ENCODE results near the gene ABCB8.
A peak's percentile ranks its signal among the peaks of the same experiment; 100 is the strongest.

The ABCB8 gene

DNA sequence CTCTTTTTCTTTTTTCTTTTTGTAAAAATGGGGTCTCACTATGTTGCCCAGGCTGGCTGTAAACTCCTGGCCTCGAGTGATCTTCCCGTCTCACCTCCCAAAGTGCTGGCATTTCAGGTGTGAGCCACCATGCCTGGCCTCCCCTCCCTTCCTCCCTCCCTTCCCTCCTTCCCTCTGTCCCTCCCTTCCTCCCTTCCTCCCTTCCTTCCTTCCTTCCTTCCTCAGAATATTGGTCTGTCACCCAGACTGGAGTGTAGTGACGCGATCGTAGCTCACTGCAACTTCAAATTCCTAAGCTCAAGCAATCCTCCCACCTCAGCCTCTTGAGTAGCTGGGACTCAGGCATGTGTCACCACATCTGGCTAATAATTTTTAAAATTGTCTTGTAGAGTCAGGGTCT, 66.4 kb downstream of the ABCB8 start (continued):
- TF ChIP-seq, protein P1, sequence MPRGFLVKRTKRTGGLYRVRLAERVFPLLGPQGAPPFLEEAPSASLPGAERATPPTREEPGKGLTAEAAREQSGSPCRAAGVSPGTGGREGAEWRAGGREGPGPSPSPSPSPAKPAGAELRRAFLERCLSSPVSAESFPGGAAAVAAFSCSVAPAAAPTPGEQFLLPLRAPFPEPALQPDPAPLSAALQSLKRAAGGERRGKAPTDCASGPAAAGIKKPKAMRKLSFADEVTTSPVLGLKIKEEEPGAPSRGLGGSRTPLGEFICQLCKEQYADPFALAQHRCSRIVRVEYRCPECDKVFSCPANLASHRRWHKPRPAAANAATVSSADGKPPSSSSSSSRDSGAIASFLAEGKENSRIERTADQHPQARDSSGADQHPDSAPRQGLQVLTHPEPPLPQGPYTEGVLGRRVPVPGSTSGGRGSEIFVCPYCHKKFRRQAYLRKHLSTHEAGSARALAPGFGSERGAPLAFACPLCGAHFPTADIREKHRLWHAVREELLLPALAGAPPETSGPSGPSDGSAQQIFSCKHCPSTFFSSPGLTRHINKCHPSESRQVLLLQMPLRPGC (tag by site-specific recombination; IDR thresholded peaks at IDR 0.05): no peak
- TF ChIP-seq ZNF302 (tag by site-specific recombination; IDR thresholded peaks at IDR 0.05; ENCODE audit: low read depth) (no peak), ZNF121 (tag by site-specific recombination; IDR thresholded peaks at IDR 0.05) (peak; percentile 99), IKZF3 (tag by site-specific recombination; IDR thresholded peaks at IDR 0.05) (no peak), ZNF366 (tag by site-specific recombination; conservative IDR thresholded peaks at IDR 0.05) (peak; percentile 86), KLF8 (tag by site-specific recombination; IDR thresholded peaks at IDR 0.05) (no peak), ZSCAN30 (tag by site-specific recombination; IDR thresholded peaks at IDR 0.05) (no peak), ZNF311 (tag by site-specific recombination; IDR thresholded peaks at IDR 0.05; ENCODE audit: borderline replicate concordance) (no peak), WT1 (tag by site-specific recombination; IDR thresholded peaks at IDR 0.05) (peak; percentile 87)
- TF ChIP-seq, protein P2, sequence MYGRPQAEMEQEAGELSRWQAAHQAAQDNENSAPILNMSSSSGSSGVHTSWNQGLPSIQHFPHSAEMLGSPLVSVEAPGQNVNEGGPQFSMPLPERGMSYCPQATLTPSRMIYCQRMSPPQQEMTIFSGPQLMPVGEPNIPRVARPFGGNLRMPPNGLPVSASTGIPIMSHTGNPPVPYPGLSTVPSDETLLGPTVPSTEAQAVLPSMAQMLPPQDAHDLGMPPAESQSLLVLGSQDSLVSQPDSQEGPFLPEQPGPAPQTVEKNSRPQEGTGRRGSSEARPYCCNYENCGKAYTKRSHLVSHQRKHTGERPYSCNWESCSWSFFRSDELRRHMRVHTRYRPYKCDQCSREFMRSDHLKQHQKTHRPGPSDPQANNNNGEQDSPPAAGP (tag by site-specific recombination; IDR thresholded peaks at IDR 0.05): 0 out of 2 replicates have a peak, but pooled peaks have one; percentile 32
- TF ChIP-seq, protein P3, sequence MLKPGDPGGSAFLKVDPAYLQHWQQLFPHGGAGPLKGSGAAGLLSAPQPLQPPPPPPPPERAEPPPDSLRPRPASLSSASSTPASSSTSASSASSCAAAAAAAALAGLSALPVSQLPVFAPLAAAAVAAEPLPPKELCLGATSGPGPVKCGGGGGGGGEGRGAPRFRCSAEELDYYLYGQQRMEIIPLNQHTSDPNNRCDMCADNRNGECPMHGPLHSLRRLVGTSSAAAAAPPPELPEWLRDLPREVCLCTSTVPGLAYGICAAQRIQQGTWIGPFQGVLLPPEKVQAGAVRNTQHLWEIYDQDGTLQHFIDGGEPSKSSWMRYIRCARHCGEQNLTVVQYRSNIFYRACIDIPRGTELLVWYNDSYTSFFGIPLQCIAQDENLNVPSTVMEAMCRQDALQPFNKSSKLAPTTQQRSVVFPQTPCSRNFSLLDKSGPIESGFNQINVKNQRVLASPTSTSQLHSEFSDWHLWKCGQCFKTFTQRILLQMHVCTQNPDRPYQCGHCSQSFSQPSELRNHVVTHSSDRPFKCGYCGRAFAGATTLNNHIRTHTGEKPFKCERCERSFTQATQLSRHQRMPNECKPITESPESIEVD (tag by site-specific recombination; IDR thresholded peaks at IDR 0.05): no peak

DNA sequence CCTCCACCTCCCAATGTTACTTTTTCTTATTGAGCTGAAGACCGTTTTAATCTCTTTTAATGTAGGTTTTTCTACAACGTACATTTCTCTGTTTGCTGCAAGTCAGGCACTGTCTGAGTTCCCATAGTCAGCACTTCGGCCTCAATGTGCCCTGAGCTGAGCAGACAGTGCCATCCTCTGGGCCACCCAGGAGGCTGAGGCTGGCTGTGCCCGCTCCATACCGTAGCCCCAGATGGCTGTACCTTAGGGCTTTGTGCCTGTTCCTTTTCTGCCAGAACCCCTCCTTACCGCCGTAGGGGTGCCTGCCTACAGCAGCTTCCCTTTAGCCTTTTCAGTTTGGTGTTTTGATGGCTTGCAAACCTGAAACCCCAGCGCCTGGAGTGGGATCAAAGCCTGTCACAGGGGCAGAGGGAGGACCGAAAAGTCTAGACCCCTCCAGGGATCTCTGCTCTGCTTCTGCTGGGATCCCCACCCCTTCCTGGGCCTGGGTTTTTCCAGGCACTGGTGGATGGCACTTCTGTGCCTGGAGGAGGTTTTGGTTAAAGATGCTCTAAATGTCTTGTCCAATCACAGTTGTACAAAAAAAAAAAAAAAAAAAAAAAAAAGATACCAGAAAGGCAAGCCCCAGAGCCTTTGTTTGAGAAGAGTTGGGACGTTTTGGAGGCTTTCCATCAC, 67.0 kb downstream of the ABCB8 start:
- Histone ChIP-seq H3K27ac (ENCODE audit: extremely low read depth, low read depth, low read length) (0 out of 2 replicates have a peak overlapping the region, but pooled peaks have one; percentile 7), H3K9me3 (ENCODE audit: control insufficient read depth, insufficient read depth, low read depth, low read length) (no peaks in the 10 kb centered on the region), H3K4me1 (ENCODE audit: control insufficient read depth, insufficient read depth, low read length) (no peaks in the 10 kb centered on the region), H3K4me3 (ENCODE audit: low read depth, low read length) (no peak overlapping the region), H3K36me3 (ENCODE audit: control insufficient read depth in 2 of 2, insufficient read depth in 1 of 2, low read length in 2 of 2) (peaks cover 0 to 43% of the 10 kb centered on the region in 2 experiments; a peak in 2 of 3 replicates)
- TF ChIP-seq, protein P4, sequence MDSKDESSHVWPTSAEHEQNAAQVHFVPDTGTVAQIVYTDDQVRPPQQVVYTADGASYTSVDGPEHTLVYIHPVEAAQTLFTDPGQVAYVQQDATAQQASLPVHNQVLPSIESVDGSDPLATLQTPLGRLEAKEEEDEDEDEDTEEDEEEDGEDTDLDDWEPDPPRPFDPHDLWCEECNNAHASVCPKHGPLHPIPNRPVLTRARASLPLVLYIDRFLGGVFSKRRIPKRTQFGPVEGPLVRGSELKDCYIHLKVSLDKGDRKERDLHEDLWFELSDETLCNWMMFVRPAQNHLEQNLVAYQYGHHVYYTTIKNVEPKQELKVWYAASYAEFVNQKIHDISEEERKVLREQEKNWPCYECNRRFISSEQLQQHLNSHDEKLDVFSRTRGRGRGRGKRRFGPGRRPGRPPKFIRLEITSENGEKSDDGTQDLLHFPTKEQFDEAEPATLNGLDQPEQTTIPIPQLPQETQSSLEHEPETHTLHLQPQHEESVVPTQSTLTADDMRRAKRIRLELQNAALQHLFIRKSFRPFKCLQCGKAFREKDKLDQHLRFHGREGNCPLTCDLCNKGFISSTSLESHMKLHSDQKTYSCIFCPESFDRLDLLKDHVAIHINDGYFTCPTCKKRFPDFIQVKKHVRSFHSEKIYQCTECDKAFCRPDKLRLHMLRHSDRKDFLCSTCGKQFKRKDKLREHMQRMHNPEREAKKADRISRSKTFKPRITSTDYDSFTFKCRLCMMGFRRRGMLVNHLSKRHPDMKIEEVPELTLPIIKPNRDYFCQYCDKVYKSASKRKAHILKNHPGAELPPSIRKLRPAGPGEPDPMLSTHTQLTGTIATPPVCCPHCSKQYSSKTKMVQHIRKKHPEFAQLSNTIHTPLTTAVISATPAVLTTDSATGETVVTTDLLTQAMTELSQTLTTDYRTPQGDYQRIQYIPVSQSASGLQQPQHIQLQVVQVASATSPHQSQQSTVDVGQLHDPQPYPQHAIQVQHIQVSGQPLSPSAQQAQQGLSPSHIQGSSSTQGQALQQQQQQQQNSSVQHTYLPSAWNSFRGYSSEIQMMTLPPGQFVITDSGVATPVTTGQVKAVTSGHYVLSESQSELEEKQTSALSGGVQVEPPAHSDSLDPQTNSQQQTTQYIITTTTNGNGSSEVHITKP (tag by site-specific recombination; IDR thresholded peaks at IDR 0.05): peak; percentile 27; the same call in 1 of the 2 replicates
- TF ChIP-seq, protein P5, sequence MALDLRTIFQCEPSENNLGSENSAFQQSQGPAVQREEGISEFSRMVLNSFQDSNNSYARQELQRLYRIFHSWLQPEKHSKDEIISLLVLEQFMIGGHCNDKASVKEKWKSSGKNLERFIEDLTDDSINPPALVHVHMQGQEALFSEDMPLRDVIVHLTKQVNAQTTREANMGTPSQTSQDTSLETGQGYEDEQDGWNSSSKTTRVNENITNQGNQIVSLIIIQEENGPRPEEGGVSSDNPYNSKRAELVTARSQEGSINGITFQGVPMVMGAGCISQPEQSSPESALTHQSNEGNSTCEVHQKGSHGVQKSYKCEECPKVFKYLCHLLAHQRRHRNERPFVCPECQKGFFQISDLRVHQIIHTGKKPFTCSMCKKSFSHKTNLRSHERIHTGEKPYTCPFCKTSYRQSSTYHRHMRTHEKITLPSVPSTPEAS (tag by site-specific recombination; IDR thresholded peaks at IDR 0.05): no peak
- TF ChIP-seq ZNF169 (tag by site-specific recombination; IDR thresholded peaks at IDR 0.05): no peak
- TF ChIP-seq, protein P6, sequence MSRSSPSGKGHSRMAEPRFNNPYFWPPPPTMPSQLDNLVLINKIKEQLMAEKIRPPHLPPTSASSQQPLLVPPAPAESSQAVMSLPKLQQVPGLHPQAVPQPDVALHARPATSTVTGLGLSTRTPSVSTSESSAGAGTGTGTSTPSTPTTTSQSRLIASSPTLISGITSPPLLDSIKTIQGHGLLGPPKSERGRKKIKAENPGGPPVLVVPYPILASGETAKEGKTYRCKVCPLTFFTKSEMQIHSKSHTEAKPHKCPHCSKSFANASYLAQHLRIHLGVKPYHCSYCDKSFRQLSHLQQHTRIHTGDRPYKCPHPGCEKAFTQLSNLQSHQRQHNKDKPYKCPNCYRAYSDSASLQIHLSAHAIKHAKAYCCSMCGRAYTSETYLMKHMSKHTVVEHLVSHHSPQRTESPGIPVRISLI (tag by site-specific recombination; IDR thresholded peaks at IDR 0.05): 0 out of 2 replicates have a peak, but pooled peaks have one; percentile 14
- ChIA-PET POLR2A (no interaction called here), CTCF (interaction anchor here (0.7 to 4.9 kb wide), 3 partner anchors 17 to 1405 kb away, joined by 3 to 43 read pairs (median 6); no protein-coding TSS in a partner anchor)

Data from HEK293 (cell line).